ENCODE measurements around the gene EZH2. TPM values are rescaled to one million over a fixed set of nuclear protein-coding genes. Genes with fewer than 3 reads are reported as not detected.

EZH2 gene
- total and polyA plus RNA-seq, 9 donors = 13.1 to 30.2 (median 22.8) TPM

DNA sequence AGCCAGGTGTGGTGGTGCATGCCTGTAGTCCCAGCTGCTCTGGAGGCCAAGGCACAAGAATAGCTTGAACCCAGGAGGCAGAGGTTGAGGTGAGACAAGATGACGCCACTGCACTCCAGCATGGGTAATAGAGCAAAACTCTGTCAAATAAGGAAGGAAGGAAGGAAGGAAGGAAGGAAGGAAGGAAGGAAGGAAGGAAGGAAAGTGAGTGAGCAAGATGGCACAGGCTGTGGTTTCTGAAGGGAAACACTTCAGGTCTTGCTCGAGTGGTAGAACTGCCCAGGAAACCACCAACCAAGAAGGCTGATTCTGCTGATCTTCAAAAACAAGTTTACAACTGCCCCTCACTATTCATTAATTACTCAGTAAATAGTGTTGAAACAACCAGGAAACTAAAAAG is 45.2 kb downstream of the EZH2 start:
- no peak for DNase-seq
- peaks cover 13% of the 10 kb centered on the region for H3K36me3 ChIP-seq (ENCODE audit: control insufficient read depth, insufficient read depth, low read length)
- WGBS (ENCODE audit: insufficient coverage) = 92% methylated on average over 1 of the region's 2 CpGs
- H3K4me3 ChIP-seq (ENCODE audit: low read length) = no peak overlapping the region
- H3K27ac ChIP-seq (ENCODE audit: low read length) = no peak overlapping the region
- no peaks in the 10 kb centered on the region for H3K9me3 ChIP-seq (replicated peaks; ENCODE audit: control insufficient read depth, low read depth, low read length)
- H3K27me3 ChIP-seq (ENCODE audit: control insufficient read depth, insufficient read depth, low read length) = no peaks in the 10 kb centered on the region
- no peaks in the 10 kb centered on the region for H3K4me1 ChIP-seq (ENCODE audit: control insufficient read depth, insufficient read depth, low read length)

- Histone ChIP-seq H3K4me3 (ENCODE audit: low read length) (no peak overlapping the region), H3K9me3 (replicated peaks; ENCODE audit: control insufficient read depth, low read depth, low read length) (no peaks in the 10 kb centered on the region), H3K27ac (ENCODE audit: low read length) (no peak overlapping the region), H3K36me3 (ENCODE audit: control insufficient read depth, insufficient read depth, low read length) (peaks cover 14% of the 10 kb centered on the region), H3K4me1 (ENCODE audit: control insufficient read depth, insufficient read depth, low read length) (no peaks in the 10 kb centered on the region), H3K27me3 (ENCODE audit: control insufficient read depth, insufficient read depth, low read length) (no peaks in the 10 kb centered on the region)
- 84% methylated on average over 4 of the region's 4 CpGs for WGBS (ENCODE audit: insufficient coverage)
- DNase-seq = no peak
These were observed 48.2 kb downstream of the EZH2 start for GRCh38 chr7:148835854-148836253.

DNA sequence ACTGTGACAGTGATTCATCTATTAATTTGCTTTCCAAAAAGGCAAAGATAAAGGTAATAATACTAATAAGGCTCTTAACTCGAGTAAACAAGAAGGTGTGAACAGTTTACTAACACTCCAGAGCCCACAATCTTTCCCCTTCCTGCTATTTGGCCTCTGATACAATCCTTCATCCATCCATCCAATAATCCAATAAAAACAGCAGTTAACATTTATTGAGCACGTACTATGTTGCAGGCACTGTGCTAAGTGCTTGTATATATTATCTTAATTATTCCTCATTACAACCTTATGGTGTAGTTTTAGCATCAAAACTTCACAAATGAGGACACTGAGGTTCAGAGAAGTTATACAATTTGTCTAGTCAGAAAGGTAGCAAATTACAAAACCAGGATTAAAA is 49.5 kb downstream of the EZH2 start:
- WGBS (ENCODE audit: insufficient coverage) = no CpG with 5 or more reads among the region's 2 CpGs

GRCh38 chr7:148831782-148832181 is 52.3 kb downstream of the EZH2 start:
- Histone ChIP-seq H3K9me3 (replicated peaks; ENCODE audit: control insufficient read depth, low read depth, low read length) (no peaks in the 10 kb centered on the region), H3K27me3 (ENCODE audit: control insufficient read depth, insufficient read depth, low read length) (no peaks in the 10 kb centered on the region), H3K27ac (ENCODE audit: low read length) (no peak overlapping the region), H3K4me1 (ENCODE audit: control insufficient read depth, insufficient read depth, low read length) (no peaks in the 10 kb centered on the region), H3K36me3 (ENCODE audit: control insufficient read depth, insufficient read depth, low read length) (peaks cover 17% of the 10 kb centered on the region), H3K4me3 (ENCODE audit: low read length) (no peak overlapping the region)
- WGBS (ENCODE audit: insufficient coverage) = 73% methylated on average over 1 of the region's 2 CpGs
- no peak for DNase-seq

More for the DNA sequence above, 49.5 kb downstream of the EZH2 start:
- H3K27me3 ChIP-seq (ENCODE audit: control insufficient read depth, insufficient read depth, low read length) = no peaks in the 10 kb centered on the region
- DNase-seq = no peak
- no peak overlapping the region for H3K27ac ChIP-seq (ENCODE audit: low read length)
- H3K9me3 ChIP-seq (replicated peaks; ENCODE audit: control insufficient read depth, low read depth, low read length) = no peaks in the 10 kb centered on the region
- H3K4me1 ChIP-seq (ENCODE audit: control insufficient read depth, insufficient read depth, low read length) = no peaks in the 10 kb centered on the region
- no peak overlapping the region for H3K4me3 ChIP-seq (ENCODE audit: low read length)
- H3K36me3 ChIP-seq (ENCODE audit: control insufficient read depth, insufficient read depth, low read length) = peaks cover 15% of the 10 kb centered on the region

GRCh38 chr7:148830897-148831692 is 53.0 kb downstream of the EZH2 start:
- DNase-seq = no peak
- 100% methylated on average over 3 of the region's 5 CpGs for WGBS (ENCODE audit: insufficient coverage)
- H3K27ac ChIP-seq (ENCODE audit: low read length) = no peak overlapping the region
- no peaks in the 10 kb centered on the region for H3K27me3 ChIP-seq (ENCODE audit: control insufficient read depth, insufficient read depth, low read length)
- no peaks in the 10 kb centered on the region for H3K4me1 ChIP-seq (ENCODE audit: control insufficient read depth, insufficient read depth, low read length)
- no peaks in the 10 kb centered on the region for H3K9me3 ChIP-seq (replicated peaks; ENCODE audit: control insufficient read depth, low read depth, low read length)
- H3K36me3 ChIP-seq (ENCODE audit: control insufficient read depth, insufficient read depth, low read length) = peaks cover 14% of the 10 kb centered on the region
- no peak overlapping the region for H3K4me3 ChIP-seq (ENCODE audit: low read length)

- no CpG with 5 or more reads among the region's 1 CpG for WGBS (ENCODE audit: insufficient coverage)
- Histone ChIP-seq H3K36me3 (ENCODE audit: control insufficient read depth, insufficient read depth, low read length) (peaks cover 19% of the 10 kb centered on the region), H3K27me3 (ENCODE audit: control insufficient read depth, insufficient read depth, low read length) (no peaks in the 10 kb centered on the region), H3K4me1 (ENCODE audit: control insufficient read depth, insufficient read depth, low read length) (no peaks in the 10 kb centered on the region), H3K9me3 (replicated peaks; ENCODE audit: control insufficient read depth, low read depth, low read length) (no peaks in the 10 kb centered on the region), H3K4me3 (ENCODE audit: low read length) (no peak overlapping the region), H3K27ac (ENCODE audit: low read length) (no peak overlapping the region)
- no peak for DNase-seq
These were observed 55.1 kb downstream of the EZH2 start for GRCh38 chr7:148828965-148829364.

DNA sequence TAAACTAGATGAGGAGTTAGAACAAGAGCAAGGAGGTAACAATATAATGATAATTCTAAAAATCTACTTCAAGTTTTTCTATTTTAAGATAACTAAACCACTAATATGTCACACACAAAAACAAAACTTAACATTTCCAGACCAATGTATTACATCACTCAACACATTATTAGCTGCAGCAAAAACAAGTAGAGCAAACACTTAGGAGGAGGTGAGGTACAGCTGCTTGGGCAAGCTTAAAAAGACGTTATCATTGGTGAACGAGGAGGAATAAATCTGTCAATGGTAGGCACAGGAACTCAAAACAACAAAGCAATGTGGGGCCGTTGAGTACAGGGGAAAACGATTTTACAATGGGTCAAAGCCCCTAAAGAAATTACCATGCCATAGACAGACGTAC is 58.8 kb downstream of the EZH2 start:
- H3K27me3 ChIP-seq (ENCODE audit: control insufficient read depth, insufficient read depth, low read length) = no peaks in the 10 kb centered on the region
- no peak overlapping the region for H3K27ac ChIP-seq (ENCODE audit: low read length)
- peaks cover 19% of the 10 kb centered on the region for H3K36me3 ChIP-seq (ENCODE audit: control insufficient read depth, insufficient read depth, low read length)
- WGBS (ENCODE audit: insufficient coverage) = 25% methylated on average over 2 of the region's 5 CpGs
- H3K4me1 ChIP-seq (ENCODE audit: control insufficient read depth, insufficient read depth, low read length) = no peaks in the 10 kb centered on the region
- H3K9me3 ChIP-seq (replicated peaks; ENCODE audit: control insufficient read depth, low read depth, low read length) = no peaks in the 10 kb centered on the region
- H3K4me3 ChIP-seq (ENCODE audit: low read length) = no peak overlapping the region
- no peak for DNase-seq

GRCh38 chr7:148824864-148825263 is 59.2 kb downstream of the EZH2 start:
- no peak for DNase-seq
- peaks cover 19% of the 10 kb centered on the region for H3K36me3 ChIP-seq (ENCODE audit: control insufficient read depth, insufficient read depth, low read length)
- no peak overlapping the region for H3K4me3 ChIP-seq (ENCODE audit: low read length)
- H3K9me3 ChIP-seq (replicated peaks; ENCODE audit: control insufficient read depth, low read depth, low read length) = no peaks in the 10 kb centered on the region
- no peaks in the 10 kb centered on the region for H3K4me1 ChIP-seq (ENCODE audit: control insufficient read depth, insufficient read depth, low read length)
- H3K27ac ChIP-seq (ENCODE audit: low read length) = no peak overlapping the region
- WGBS (ENCODE audit: insufficient coverage) = no CpG with 5 or more reads among the region's 2 CpGs
- no peaks in the 10 kb centered on the region for H3K27me3 ChIP-seq (ENCODE audit: control insufficient read depth, insufficient read depth, low read length)

GRCh38 chr7:148821422-148821821 is 62.7 kb downstream of the EZH2 start:
- peaks cover 29% of the 10 kb centered on the region for H3K36me3 ChIP-seq (ENCODE audit: control insufficient read depth, insufficient read depth, low read length)

GRCh38 chr7:148819697-148820360 is 64.3 kb downstream of the EZH2 start:
- H3K27ac ChIP-seq (ENCODE audit: low read length) = no peak overlapping the region
- H3K4me1 ChIP-seq (ENCODE audit: control insufficient read depth, insufficient read depth, low read length) = no peaks in the 10 kb centered on the region
- no CpG with 5 or more reads among the region's 6 CpGs for WGBS (ENCODE audit: insufficient coverage)
- no peak overlapping the region for H3K4me3 ChIP-seq (ENCODE audit: low read length)
- DNase-seq = no peak
- no peaks in the 10 kb centered on the region for H3K9me3 ChIP-seq (replicated peaks; ENCODE audit: control insufficient read depth, low read depth, low read length)
- H3K27me3 ChIP-seq (ENCODE audit: control insufficient read depth, insufficient read depth, low read length) = no peaks in the 10 kb centered on the region
- H3K36me3 ChIP-seq (ENCODE audit: control insufficient read depth, insufficient read depth, low read length) = peaks cover 33% of the 10 kb centered on the region

More at GRCh38 chr7:148821422-148821821, 62.7 kb downstream of the EZH2 start:
- Histone ChIP-seq H3K27ac (ENCODE audit: low read length) (no peak overlapping the region), H3K4me3 (ENCODE audit: low read length) (no peak overlapping the region), H3K4me1 (ENCODE audit: control insufficient read depth, insufficient read depth, low read length) (no peaks in the 10 kb centered on the region), H3K27me3 (ENCODE audit: control insufficient read depth, insufficient read depth, low read length) (no peaks in the 10 kb centered on the region), H3K9me3 (replicated peaks; ENCODE audit: control insufficient read depth, low read depth, low read length) (no peaks in the 10 kb centered on the region)
- DNase-seq = no peak
- WGBS (ENCODE audit: insufficient coverage) = 100% methylated on average over 1 of the region's 2 CpGs
